Keratinocyte (primary cell): ENCODE data around the gene KIAA1755. TPM values are rescaled to one million over a fixed set of nuclear protein-coding genes. Genes with fewer than 3 reads are reported as not detected.
"Not testable (repeated sequence)": the region's sequence is repeated elsewhere in the genome, so short reads cannot be mapped to it uniquely, and the experiment has no call there.

ENCODE experiments used
- DNase-seq: peaks from one replicate; pipeline ENCODE4 v3.0.0-alpha.2; 2011; ENCODE audit warnings: low read depth, missing footprints, low spot score
- FAIRE-seq: peaks from 2 replicates; lab custom pipeline; 2011; peaks lifted over from hg19 to GRCh38; lab: Jason Lieb, UNC
- H2AFZ ChIP-seq: 2 replicates; pipeline ENCODE4 v1.6.0; 2012; ENCODE audit warnings: low read length, control low read depth, inconsistent platforms; ENCODE audit not compliant: control insufficient read depth
- H3K27ac ChIP-seq: 2 replicates; pipeline ENCODE4 v1.5.1; 2011; ENCODE audit warnings: low read length; ENCODE audit not compliant: control insufficient read depth, insufficient read depth
- H3K27me3 ChIP-seq: 3 replicates; pipeline ENCODE4 v1.6.0; 2011; ENCODE audit warnings: low read length; ENCODE audit not compliant: control insufficient read depth, insufficient read depth; ENCODE audit errors: extremely low read depth
- H3K36me3 ChIP-seq, 2 experiments: 2 replicates in 1 of 2; 3 replicates in 1 of 2; pipeline ENCODE4 v1.5.1; 2011; ENCODE audit warnings: low read length in 2 of 2, mild to moderate bottlenecking in 1 of 2; ENCODE audit not compliant: control insufficient read depth in 2 of 2, insufficient read depth in 2 of 2; ENCODE audit errors: extremely low read depth in 1 of 2
- H3K4me1 ChIP-seq: 3 replicates; pipeline ENCODE4 v1.5.1; 2011; ENCODE audit warnings: low read length; ENCODE audit not compliant: control insufficient read depth, insufficient read depth; ENCODE audit errors: extremely low read depth
- H3K4me2 ChIP-seq: 3 replicates; pipeline ENCODE4 v1.6.0; 2011; ENCODE audit warnings: low read depth, low read length; ENCODE audit not compliant: control insufficient read depth, insufficient read depth; ENCODE audit errors: extremely low read depth
- H3K4me3 ChIP-seq, 3 experiments: fragments of 200-600 bp in 1 of 3; sonication (generic) in 1 of 3; 2 replicates in 2 of 3; 3 replicates in 1 of 3; pipeline ENCODE4 v1.5.1; 2011 to 2016; ENCODE audit warnings: low read length in 3 of 3, mild to moderate bottlenecking in 3 of 3, control low read depth in 2 of 3, inconsistent platforms in 1 of 3, low read depth in 1 of 3, mixed read lengths in 1 of 3, mixed run types in 1 of 3, moderate library complexity in 1 of 3; ENCODE audit not compliant: control insufficient read depth in 2 of 3, insufficient read depth in 2 of 3; ENCODE audit errors: extremely low read depth in 1 of 3
- H3K79me2 ChIP-seq: 2 replicates; pipeline ENCODE4 v1.6.0; 2012; ENCODE audit warnings: low read length; ENCODE audit not compliant: control insufficient read depth, insufficient read depth
- H3K9ac ChIP-seq: 3 replicates; pipeline ENCODE4 v1.6.0; 2011; ENCODE audit warnings: low read length; ENCODE audit not compliant: control insufficient read depth, insufficient read depth; ENCODE audit errors: extremely low read depth
- H3K9me1 ChIP-seq: 3 replicates; pipeline ENCODE4 v1.6.0; 2011; ENCODE audit warnings: low read length; ENCODE audit not compliant: control insufficient read depth, insufficient read depth; ENCODE audit errors: extremely low read depth
- H3K9me3 ChIP-seq: 2 replicates; pipeline ENCODE4 v1.5.1; 2012; ENCODE audit warnings: low read depth, low read length; ENCODE audit not compliant: control insufficient read depth
- H4K20me1 ChIP-seq: 3 replicates; pipeline ENCODE4 v1.6.0; 2011; ENCODE audit warnings: low read length; ENCODE audit not compliant: control insufficient read depth, insufficient read depth; ENCODE audit errors: extremely low read depth
- EZH2 ChIP-seq: IDR thresholded peaks from one replicate; pipeline ENCODE4 v1.6.1; 2012; ENCODE audit warnings: inconsistent platforms, mild to moderate bottlenecking, low read length, moderate library complexity
- dilution Hi-C: fragments of 300-500 bp; cut with MboI; formaldehyde crosslinking; loops from one replicate; pipeline ENCODE4 v1.7.0; 2020; ENCODE audit warnings: low sequenced_read_pairs; ENCODE audit not compliant: extremely low pct_ligation_motif_present
- polyA plus RNA-seq, 5 experiments: library from polyadenylated mRNA; depleted of rRNA in 3 of 5; stranded (reverse) in 3 of 5; stranded (forward) in 1 of 5; unstranded in 1 of 5; fragments of >200 nt; gene quantifications; 1 replicate in 1 of 5; 2 replicates in 3 of 5; 3 replicates in 1 of 5; pipeline versions ENCODE4 v1.2.1 to v1.2.3, GENCODE V29; 2011 to 2012; ENCODE audit warnings: missing spikeins in 2 of 5, low read depth in 1 of 5, low replicate concordance in 1 of 5
- TF ChIP-seq, protein P1 (sequence below), 3 experiments: IDR thresholded peaks in 1 of 3; conservative IDR thresholded peaks in 1 of 3; optimal IDR thresholded peaks in 1 of 3; 2 replicates in 2 of 3; 3 replicates in 1 of 3; pipeline versions ENCODE3 to v1.5.1; 2011; ENCODE audit warnings: low read length in 3 of 3, mild to moderate bottlenecking in 3 of 3, moderate library complexity in 2 of 3, control low read depth in 1 of 3, inconsistent platforms in 1 of 3; ENCODE audit not compliant: insufficient read depth in 2 of 3; ENCODE audit errors: extremely low read depth in 1 of 3

Gene KIAA1755
- polyA plus RNA-seq, 1 donor (not counting 4 experiments of a cell fraction or from before 2014, with no cell fraction given) = not detected

DNA sequence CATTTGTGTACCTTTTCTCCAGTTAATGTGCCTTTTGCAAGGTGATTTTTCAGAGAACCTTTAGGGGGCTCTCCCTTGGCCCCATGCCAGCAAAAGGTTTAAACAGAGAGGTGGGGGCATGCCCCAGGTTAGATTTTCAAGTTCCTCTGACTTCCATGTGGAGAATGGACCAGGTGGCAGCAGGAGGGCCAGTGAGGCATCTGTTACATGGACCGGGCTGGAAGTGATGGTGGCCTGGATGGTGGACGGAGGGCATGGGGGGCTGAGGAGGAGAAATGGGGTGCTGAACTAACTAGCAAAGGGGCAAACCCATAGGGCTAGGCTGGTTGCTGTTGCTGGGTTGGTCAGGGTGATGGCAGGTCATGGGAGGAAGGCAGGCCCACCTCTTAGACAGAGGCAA is 22.7 kb upstream of the KIAA1755 start:
- H3K9me1 ChIP-seq = no peaks in the 10 kb centered on the region
- H3K9me3 ChIP-seq = no peaks in the 10 kb centered on the region
- no peaks in the 10 kb centered on the region for H3K79me2 ChIP-seq
- no peak overlapping the region for H3K4me2 ChIP-seq
- FAIRE-seq (no peak), DNase-seq (no peak)
- H3K4me1 ChIP-seq = peaks cover 4% of the 10 kb centered on the region
- no peak overlapping the region for H3K9ac ChIP-seq
- no peaks in the 10 kb centered on the region for H3K36me3 ChIP-seq
- TF ChIP-seq, protein P1, sequence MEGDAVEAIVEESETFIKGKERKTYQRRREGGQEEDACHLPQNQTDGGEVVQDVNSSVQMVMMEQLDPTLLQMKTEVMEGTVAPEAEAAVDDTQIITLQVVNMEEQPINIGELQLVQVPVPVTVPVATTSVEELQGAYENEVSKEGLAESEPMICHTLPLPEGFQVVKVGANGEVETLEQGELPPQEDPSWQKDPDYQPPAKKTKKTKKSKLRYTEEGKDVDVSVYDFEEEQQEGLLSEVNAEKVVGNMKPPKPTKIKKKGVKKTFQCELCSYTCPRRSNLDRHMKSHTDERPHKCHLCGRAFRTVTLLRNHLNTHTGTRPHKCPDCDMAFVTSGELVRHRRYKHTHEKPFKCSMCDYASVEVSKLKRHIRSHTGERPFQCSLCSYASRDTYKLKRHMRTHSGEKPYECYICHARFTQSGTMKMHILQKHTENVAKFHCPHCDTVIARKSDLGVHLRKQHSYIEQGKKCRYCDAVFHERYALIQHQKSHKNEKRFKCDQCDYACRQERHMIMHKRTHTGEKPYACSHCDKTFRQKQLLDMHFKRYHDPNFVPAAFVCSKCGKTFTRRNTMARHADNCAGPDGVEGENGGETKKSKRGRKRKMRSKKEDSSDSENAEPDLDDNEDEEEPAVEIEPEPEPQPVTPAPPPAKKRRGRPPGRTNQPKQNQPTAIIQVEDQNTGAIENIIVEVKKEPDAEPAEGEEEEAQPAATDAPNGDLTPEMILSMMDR (optimal IDR thresholded peaks at IDR 0.05 in 1 of 3, IDR thresholded peaks at IDR 0.05 in 1 of 3, conservative IDR thresholded peaks at IDR 0.05 in 1 of 3; ENCODE audit: extremely low read depth in 1 of 3, insufficient read depth in 2 of 3, low read length in 3 of 3) = no peak
- TF ChIP-seq EZH2 = no peak
- H2AFZ ChIP-seq = no peak overlapping the region
- H4K20me1 ChIP-seq = no peaks in the 10 kb centered on the region
- no peaks in the 10 kb centered on the region for H3K27me3 ChIP-seq
- dilution Hi-C loops = no loop called here
- H3K4me3 ChIP-seq = no peak overlapping the region
- H3K27ac ChIP-seq = no peak overlapping the region

DNA sequence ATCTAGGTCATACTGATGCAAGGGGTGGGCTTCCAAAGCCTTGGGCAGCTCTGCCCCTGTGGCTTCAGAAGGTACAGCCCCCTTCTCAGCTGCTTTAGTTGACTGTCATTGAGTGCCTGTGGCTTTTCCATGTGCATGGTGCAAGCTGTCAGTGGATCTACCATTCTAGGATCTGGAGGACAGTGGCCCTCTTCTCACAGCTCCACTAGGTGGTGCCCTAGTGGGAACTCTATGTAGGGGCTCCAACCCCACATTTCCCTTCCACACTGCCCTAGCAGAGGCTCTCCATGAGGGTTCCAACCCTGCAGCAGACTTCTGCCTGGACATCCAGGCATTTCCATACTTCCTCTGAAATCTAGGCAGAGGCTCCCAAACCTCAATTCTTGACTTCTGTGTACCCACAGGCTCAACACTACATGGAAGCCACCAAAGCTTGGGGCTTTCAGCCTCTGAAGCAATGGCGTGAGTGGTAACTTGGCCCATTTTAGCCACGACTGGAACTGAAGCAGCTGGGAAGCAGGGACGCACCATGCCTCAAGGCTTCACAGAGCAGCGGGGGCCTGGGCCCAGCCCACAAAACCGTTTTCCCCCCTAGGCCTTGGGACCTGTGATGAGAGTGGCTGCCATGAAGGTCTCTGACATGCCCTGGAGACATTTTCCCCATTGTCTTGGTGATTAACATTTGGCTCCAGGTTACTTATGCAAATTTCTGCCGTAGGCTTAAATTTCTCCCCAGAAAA is 20.8 kb upstream of the KIAA1755 start:
- H3K9me1 ChIP-seq, H3K4me1 ChIP-seq, H3K36me3 ChIP-seq, H3K79me2 ChIP-seq, H3K4me3 ChIP-seq, H3K4me2 ChIP-seq, H4K20me1 ChIP-seq, H3K27ac ChIP-seq, H3K9me3 ChIP-seq, H2AFZ ChIP-seq, dilution Hi-C loops, DNase-seq, H3K27me3 ChIP-seq, FAIRE-seq, H3K9ac ChIP-seq: not testable (repeated sequence)

DNA sequence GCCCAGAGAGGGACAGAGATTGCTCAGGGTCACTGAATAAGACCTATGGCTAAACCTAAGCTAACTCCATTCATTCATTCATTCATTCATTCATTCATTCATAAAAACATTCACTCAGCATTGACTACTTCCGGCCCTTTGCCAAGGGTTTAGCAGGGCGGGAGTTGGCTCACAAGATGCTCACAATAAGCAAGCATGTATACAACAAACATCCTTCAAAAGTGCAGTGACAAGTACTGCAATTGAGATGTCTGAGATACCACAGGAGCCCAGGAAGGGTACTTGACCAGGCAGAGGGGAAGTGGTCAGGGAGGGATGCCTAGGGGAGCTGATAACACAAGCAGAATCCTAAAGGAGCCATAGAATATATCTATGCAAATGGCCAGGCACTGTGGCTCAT is 18.2 kb upstream of the KIAA1755 start:
- Histone ChIP-seq H3K27ac (no peak overlapping the region), H3K36me3 (no peaks in the 10 kb centered on the region), H3K4me3 (no peak overlapping the region), H3K9me3 (no peaks in the 10 kb centered on the region), H2AFZ (no peak overlapping the region), H3K79me2 (no peaks in the 10 kb centered on the region), H3K4me1 (peaks cover 13% of the 10 kb centered on the region), H3K27me3 (no peaks in the 10 kb centered on the region), H3K9ac (no peak overlapping the region), H3K9me1 (no peaks in the 10 kb centered on the region), H3K4me2 (no peak overlapping the region), H4K20me1 (no peaks in the 10 kb centered on the region)
- dilution Hi-C loops = no loop called here
- no peak for TF ChIP-seq EZH2
- TF ChIP-seq, protein P1 (optimal IDR thresholded peaks at IDR 0.05 in 1 of 3, IDR thresholded peaks at IDR 0.05 in 1 of 3, conservative IDR thresholded peaks at IDR 0.05 in 1 of 3; ENCODE audit: extremely low read depth in 1 of 3, insufficient read depth in 2 of 3, low read length in 3 of 3) = no peak
- no peak for DNase-seq
- no peak for FAIRE-seq
